HCT116 (cell line): ENCODE measurements around the gene TALDO1. TPM values are rescaled to one million over a fixed set of nuclear protein-coding genes. Genes with fewer than 3 reads are reported as not detected.
A peak's percentile ranks its signal among the peaks of the same experiment; 100 is the strongest.

Source experiments
- ATAC-seq: fragments of 200-7000 bp; cut with Tn5 transposase; 2 replicates; pipeline ENCODE4 v1.9.1; 2020; ENCODE audit warnings: mild to moderate bottlenecking, moderate library complexity
- BruUV-seq: library from RNA; stranded (reverse); fragments of 400-500 nt; replicated peaks from 2 replicates; lab custom pipeline; 2021; lab: Mats Ljungman, UMichigan
- CTCF ChIA-PET: fragments of 300-600 bp; sonication (Branson Sonifier 250); formaldehyde crosslinking; loops from one replicate; lab custom pipeline; 2021; ENCODE audit warnings: antibody characterized with exemption; lab: Charles Lee
- POLR2A ChIA-PET: fragments of 300-600, 350-600 bp; sonication (Branson Sonifier 250); formaldehyde crosslinking; loops from one replicate; lab custom pipeline; 2021; ENCODE audit warnings: antibody characterized with exemption; lab: Charles Lee
- RAD21 ChIA-PET, 2 experiments: fragments of 300-600 bp; sonication (Branson Sonifier 250); formaldehyde crosslinking; loops; one replicate each; lab custom pipeline; 2023; ENCODE audit warnings: low total read pairs in 2 of 2; ENCODE audit not compliant: uncharacterized antibody in 2 of 2, unreplicated experiment in 2 of 2, low non-redundant PET in 1 of 2; lab: Charles Lee
- DNase-seq: peaks from one replicate; pipeline ENCODE4 v3.0.0-alpha.2; 2010; ENCODE audit warnings: low read depth, low spot score
- H2AFZ ChIP-seq: fragments of 200-600 bp; shearing (Covaris generic), sonication (generic); 2 replicates; pipeline ENCODE4 v1.6.1; 2017; ENCODE audit warnings: low read depth, mixed run types, mixed read lengths, antibody characterized with exemption, low read length; ENCODE audit not compliant: poor library complexity, severe bottlenecking
- H3K27ac ChIP-seq: 2 replicates; pipeline ENCODE4 v1.5.1; 2012; ENCODE audit warnings: low read depth, low read length
- H3K27me3 ChIP-seq: fragments of 200-600 bp; sonication (generic); 2 replicates; pipeline ENCODE4 v1.6.1; 2016; ENCODE audit warnings: mixed run types, low read length, mixed read lengths; ENCODE audit not compliant: insufficient read depth
- H3K36me3 ChIP-seq, 2 experiments: fragments of 200-500 bp in 1 of 2; fragments of 200-600 bp in 1 of 2; sonication (Bioruptor generic) in 1 of 2; sonication (generic) in 1 of 2; 2 replicates each; pipeline versions ENCODE4 v1.5.1 to v1.6.1; 2014 to 2016; ENCODE audit warnings: low read length in 2 of 2, inconsistent platforms in 1 of 2, mixed read lengths in 1 of 2, mixed run types in 1 of 2; ENCODE audit not compliant: insufficient read depth in 2 of 2, control insufficient read depth in 1 of 2
- H3K4me1 ChIP-seq, 2 experiments: fragments of 200-600 bp in 1 of 2; sonication (generic) in 1 of 2; 2 replicates each; pipeline versions ENCODE4 v1.5.1 to v1.6.1; 2012 to 2017; ENCODE audit warnings: low read length in 2 of 2, inconsistent platforms in 1 of 2, mild to moderate bottlenecking in 1 of 2, mixed read lengths in 1 of 2, mixed run types in 1 of 2, moderate library complexity in 1 of 2; ENCODE audit not compliant: insufficient read depth in 2 of 2, control insufficient read depth in 1 of 2
- H3K4me2 ChIP-seq: fragments of 200-600 bp; sonication (generic); 2 replicates; pipeline ENCODE4 v1.6.1; 2017; ENCODE audit warnings: mixed run types, low read length, mixed read lengths
- H3K4me3 ChIP-seq, 2 experiments: fragments of 200-600 bp in 1 of 2; sonication (generic) in 1 of 2; replicated peaks in 1 of 2; 2 replicates each; pipeline ENCODE4 v1.5.1; 2011 to 2016; ENCODE audit warnings: low read length in 2 of 2, control low read depth in 1 of 2, low read depth in 1 of 2, mild to moderate bottlenecking in 1 of 2, mixed read lengths in 1 of 2, mixed run types in 1 of 2
- H3K79me2 ChIP-seq: fragments of 200-600 bp; sonication (generic); 2 replicates; pipeline ENCODE4 v1.6.1; 2017; ENCODE audit warnings: mild to moderate bottlenecking, mixed run types, low read length, moderate library complexity, mixed read lengths; ENCODE audit not compliant: insufficient read depth
- H3K9ac ChIP-seq: fragments of 200-600 bp; sonication (generic); 2 replicates; pipeline ENCODE4 v1.6.1; 2016; ENCODE audit warnings: low read length, mixed read lengths
- H3K9me2 ChIP-seq: fragments of 200-600 bp; sonication (generic), shearing (Covaris generic); 2 replicates; pipeline ENCODE4 v1.6.1; 2017; ENCODE audit warnings: mixed run types, mild to moderate bottlenecking, moderate library complexity; ENCODE audit not compliant: insufficient read depth
- H3K9me3 ChIP-seq, 2 experiments: fragments of 200-500 bp in 1 of 2; fragments of 200-600 bp in 1 of 2; sonication (Bioruptor generic) in 1 of 2; sonication (generic) in 1 of 2; 2 replicates each; pipeline ENCODE4 v1.6.1; 2014 to 2017; ENCODE audit warnings: low read length in 2 of 2, mixed read lengths in 2 of 2, inconsistent platforms in 1 of 2, low read depth in 1 of 2, mild to moderate bottlenecking in 1 of 2, mixed run types in 1 of 2, moderate library complexity in 1 of 2; ENCODE audit not compliant: control insufficient read depth in 1 of 2, insufficient read depth in 1 of 2
- H4K20me1 ChIP-seq: fragments of 200-600 bp; sonication (generic), shearing (Covaris generic); 2 replicates; pipeline ENCODE4 v1.6.1; 2017; ENCODE audit warnings: mixed run types, mild to moderate bottlenecking, moderate library complexity; ENCODE audit not compliant: insufficient read depth
- POLR2A ChIP-seq: IDR thresholded peaks from 2 replicates; pipeline ENCODE4 v1.7.0; 2011; ENCODE audit warnings: borderline replicate concordance; ENCODE audit not compliant: insufficient read depth, insufficient read length; ENCODE audit errors: extremely low read depth
- POLR2AphosphoS5 ChIP-seq: IDR thresholded peaks from 2 replicates; pipeline ENCODE4 v1.6.1; 2011; ENCODE audit warnings: mild to moderate bottlenecking, low read depth, low read length, moderate library complexity
- REST ChIP-seq: IDR thresholded peaks from 2 replicates; pipeline ENCODE4 v1.6.1; 2012; ENCODE audit warnings: low read depth
- SIN3A ChIP-seq: IDR thresholded peaks from 2 replicates; pipeline ENCODE4 v1.6.1; 2012; ENCODE audit warnings: low read depth
- YY1 ChIP-seq: IDR thresholded peaks from 2 replicates; pipeline ENCODE4 v1.6.1; 2011; ENCODE audit warnings: low read length, low read depth, moderate library complexity, mild to moderate bottlenecking; ENCODE audit not compliant: insufficient replicate concordance; ENCODE audit errors: extremely low read depth
- ZBTB33 ChIP-seq: IDR thresholded peaks from 2 replicates; pipeline ENCODE4 v1.6.1; 2011; ENCODE audit warnings: mild to moderate bottlenecking, low read length, moderate library complexity; ENCODE audit not compliant: insufficient replicate concordance; ENCODE audit errors: extremely low read depth
- intact Hi-C: fragments of 100-400 bp; cut with micrococcal nuclease; formaldehyde crosslinking; loops from 2 replicates; pipeline ENCODE4 v1.10.0; 2022
- total RNA-seq: library from RNA; stranded (reverse); gene quantifications from one replicate; pipeline ENCODE4 v1.2.1, GENCODE V29; 2021; ENCODE audit not compliant: unreplicated experiment

TALDO1 gene
- total RNA-seq, 1 experiment from 2014 or later = 242 TPM

GRCh38 chr11:803770-804598 is 56.7 kb downstream of the TALDO1 start:
- Histone ChIP-seq H3K27ac (peak overlapping the region; percentile 93), H3K27me3 (no peaks in the 10 kb centered on the region), H3K4me2 (peak overlapping the region; percentile 87), H3K36me3 (peaks cover 0 to 9% of the 10 kb centered on the region in 2 experiments; a peak in 1 of 4 replicates), H3K4me1 (peaks cover 22 to 34% of the 10 kb centered on the region in 2 experiments), H3K9ac (peak overlapping the region; percentile 83), H2AFZ (no peak overlapping the region)
- POLR2A ChIA-PET = interaction anchor here (1.5 kb wide), 1 partner anchor 31 kb away, joined by 3 read pairs; no protein-coding TSS in a partner anchor
- DNase-seq (no peak), ATAC-seq (no peak)
- RAD21 ChIA-PET = no interaction called here
- no TSS peak for BruUV-seq
- intact Hi-C loops = no loop called here
- no peak for TF ChIP-seq YY1
- TF ChIP-seq ZBTB33 = no peak
- TF ChIP-seq SIN3A = no peak
- no peak for TF ChIP-seq REST
- TF ChIP-seq POLR2A = no peak
- no peak for TF ChIP-seq POLR2AphosphoS5
- TF ChIP-seq, all 23 proteins: peak for 0
- Histone ChIP-seq H3K9me2 (no peaks in the 10 kb centered on the region), H3K79me2 (peaks cover 27% of the 10 kb centered on the region), H4K20me1 (no peaks in the 10 kb centered on the region), H3K4me3 (peak overlapping the region; percentile 66 to 72), H3K9me3 (no peaks in the 10 kb centered on the region)
- CTCF ChIA-PET = no interaction called here
